WTC11 (cell line): ENCODE measurements around the gene CYBA. TPM values are rescaled to one million over a fixed set of nuclear protein-coding genes. Genes with fewer than 3 reads are reported as not detected.

ENCODE experiments used
- ATAC-seq: fragments of 200-7000 bp; cut with Tn5 transposase; 2 replicates; pipeline ENCODE4 v1.10.0; 2021; ENCODE audit warnings: mild to moderate bottlenecking, moderate library complexity
- CTCF ChIA-PET: fragments of 300-600 bp; sonication (Branson Sonifier 250); formaldehyde crosslinking; loops from one replicate; lab custom pipeline; 2021; ENCODE audit warnings: antibody characterized with exemption; lab: Charles Lee
- POLR2A ChIA-PET: fragments of 350-600 bp; sonication (Branson Sonifier 250); formaldehyde crosslinking; loops from one replicate; lab custom pipeline; 2021; ENCODE audit warnings: antibody characterized with exemption; lab: Charles Lee
- DNase-seq: peaks from one replicate; pipeline ENCODE4 v3.0.0; 2021; ENCODE audit warnings: low spot score
- H3K27ac Mint-ChIP-seq: 2 replicates; pipeline ENCODE4 v1.8.0; 2021; ENCODE audit warnings: mixed read lengths
- H3K27me3 Mint-ChIP-seq: 2 replicates; pipeline ENCODE4 v1.8.0; 2021; ENCODE audit warnings: low read depth, mild to moderate bottlenecking, moderate library complexity, mixed read lengths
- H3K36me3 Mint-ChIP-seq: 2 replicates; pipeline ENCODE4 v1.8.0; 2021; ENCODE audit warnings: mixed read lengths
- H3K4me1 Mint-ChIP-seq: 2 replicates; pipeline ENCODE4 v1.8.0; 2022; ENCODE audit warnings: mixed read lengths
- H3K4me3 Mint-ChIP-seq: 2 replicates; pipeline ENCODE4 v1.8.0; 2021; ENCODE audit warnings: mild to moderate bottlenecking, moderate library complexity, mixed read lengths
- H3K9me3 Mint-ChIP-seq: 2 replicates; pipeline ENCODE4 v1.8.0; 2021; ENCODE audit warnings: mixed read lengths
- CBFB ChIP-seq: sonication (generic); formaldehyde crosslinking; IDR thresholded peaks from 2 replicates; pipeline ENCODE4 v1.8.1; 2022; ENCODE audit warnings: mild to moderate bottlenecking, low read depth, missing genetic modification reagents
- CREM ChIP-seq: sonication (generic); formaldehyde crosslinking; IDR thresholded peaks from 2 replicates; pipeline ENCODE4 v1.8.1; 2022; ENCODE audit warnings: mild to moderate bottlenecking, missing genetic modification reagents, moderate library complexity
- EMX1 ChIP-seq: fragments of 250-450 bp; sonication (Bioruptor Pico); IDR thresholded peaks from 2 replicates; pipeline ENCODE4 v1.8.0; 2021; ENCODE audit warnings: mild to moderate bottlenecking
- JUN ChIP-seq: sonication (generic); formaldehyde crosslinking; IDR thresholded peaks from 2 replicates; pipeline ENCODE4 v1.8.0; 2023; ENCODE audit warnings: mild to moderate bottlenecking, missing genetic modification reagents
- MXD4 ChIP-seq: fragments of 250-450 bp; sonication (Bioruptor Pico); IDR thresholded peaks from 2 replicates; pipeline ENCODE4 v1.8.0; 2021; ENCODE audit warnings: mild to moderate bottlenecking, moderate library complexity, borderline replicate concordance
- MYBL2 ChIP-seq: sonication (generic); formaldehyde crosslinking; IDR thresholded peaks from 2 replicates; pipeline ENCODE4 v1.8.1; 2023; ENCODE audit warnings: mild to moderate bottlenecking, moderate library complexity, missing genetic modification reagents
- NFATC4 ChIP-seq: fragments of 250-450 bp; sonication (Bioruptor Pico); IDR thresholded peaks from 2 replicates; pipeline ENCODE4 v1.9.0; 2021; ENCODE audit warnings: mild to moderate bottlenecking
- NFE2L1 ChIP-seq: sonication (generic); formaldehyde crosslinking; IDR thresholded peaks from 2 replicates; pipeline ENCODE4 v1.8.1; 2023; ENCODE audit warnings: missing genetic modification reagents
- NR3C1 ChIP-seq: sonication (generic); formaldehyde crosslinking; conservative IDR thresholded peaks from 2 replicates; pipeline ENCODE4 v1.8.1; 2023; ENCODE audit warnings: low read depth, mild to moderate bottlenecking, missing genetic modification reagents
- SMAD3 ChIP-seq: sonication (generic); formaldehyde crosslinking; IDR thresholded peaks from 2 replicates; pipeline ENCODE4 v1.8.0; 2022; ENCODE audit warnings: missing genetic modification reagents, mild to moderate bottlenecking, borderline replicate concordance
- SMAD4 ChIP-seq: sonication (generic); formaldehyde crosslinking; IDR thresholded peaks from 2 replicates; pipeline ENCODE4 v1.8.0; 2022; ENCODE audit warnings: mild to moderate bottlenecking, missing genetic modification reagents
- TP53 ChIP-seq: sonication (generic); formaldehyde crosslinking; IDR thresholded peaks from 2 replicates; pipeline ENCODE4 v1.8.1; 2023; ENCODE audit warnings: mild to moderate bottlenecking, missing genetic modification reagents
- ZBTB21 ChIP-seq: sonication (generic); formaldehyde crosslinking; IDR thresholded peaks from 2 replicates; pipeline ENCODE4 v1.8.1; 2023; ENCODE audit warnings: mild to moderate bottlenecking, missing genetic modification reagents, borderline replicate concordance
- ZNF219 ChIP-seq: sonication (generic); formaldehyde crosslinking; IDR thresholded peaks from 2 replicates; pipeline ENCODE4 v1.8.0; 2023; ENCODE audit warnings: missing genetic modification reagents, mild to moderate bottlenecking, borderline replicate concordance
- ZNF232 ChIP-seq: sonication (generic); formaldehyde crosslinking; IDR thresholded peaks from 2 replicates; pipeline ENCODE4 v1.8.0; 2022; ENCODE audit warnings: mild to moderate bottlenecking, missing genetic modification reagents
- total RNA-seq: library from RNA; stranded (reverse); gene quantifications from 3 replicates; pipeline ENCODE4 v1.2.3, GENCODE V29; 2021
- TF ChIP-seq, protein P1 (sequence below): sonication (generic); formaldehyde crosslinking; IDR thresholded peaks from 2 replicates; pipeline ENCODE4 v1.8.1; 2023; ENCODE audit warnings: mild to moderate bottlenecking, missing genetic modification reagents, borderline replicate concordance
- TF ChIP-seq, protein P2 (sequence below): sonication (generic); formaldehyde crosslinking; IDR thresholded peaks from 2 replicates; pipeline ENCODE4 v1.8.1; 2023; ENCODE audit warnings: mild to moderate bottlenecking, missing genetic modification reagents, moderate library complexity
- TF ChIP-seq, protein P3 (sequence below): sonication (generic); formaldehyde crosslinking; IDR thresholded peaks from 2 replicates; pipeline ENCODE4 v1.8.1; 2022; ENCODE audit warnings: mild to moderate bottlenecking, missing genetic modification reagents, moderate library complexity, borderline replicate concordance
- TF ChIP-seq, protein P4 (sequence below): sonication (generic); formaldehyde crosslinking; conservative IDR thresholded peaks from 2 replicates; pipeline ENCODE4 v1.8.1; 2023; ENCODE audit warnings: mild to moderate bottlenecking, low read depth, missing genetic modification reagents, moderate library complexity

Gene CYBA
- total RNA-seq, 1 experiment from 2014 or later: 169 TPM

DNA sequence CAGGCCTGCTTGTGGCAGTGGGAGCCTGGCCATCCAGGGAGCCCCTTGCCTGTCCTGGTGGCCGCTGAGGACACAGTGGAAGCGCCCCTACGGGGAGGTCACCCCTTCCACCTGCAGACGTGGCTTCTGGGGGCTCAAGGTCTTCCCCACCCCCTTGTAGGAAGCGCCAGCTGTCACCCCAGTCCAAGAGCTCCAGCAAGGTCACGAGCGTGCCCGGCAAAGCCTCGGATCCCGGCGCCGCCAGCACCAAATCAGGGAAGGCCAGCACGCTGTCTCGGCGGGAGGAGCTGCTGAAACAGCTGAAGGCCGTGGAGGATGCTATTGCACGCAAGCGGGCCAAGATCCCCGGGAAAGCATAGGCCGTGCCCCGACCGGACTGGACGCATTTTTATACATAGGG is 19.9 kb downstream of the CYBA start:
- ChIA-PET CTCF (interaction anchor here (0.7 to 3.7 kb wide), 6 partner anchors 13 to 952 kb away, joined by 3 to 29 read pairs (median 5); no protein-coding TSS in a partner anchor), POLR2A (no interaction called here)
- Mint-ChIP-seq H3K4me1 (peaks cover 11% of the 10 kb centered on the region), H3K9me3 (no peaks in the 10 kb centered on the region), H3K36me3 (peaks cover 29% of the 10 kb centered on the region), H3K4me3 (no peak overlapping the region), H3K27me3 (peaks cover 7% of the 10 kb centered on the region), H3K27ac (no peak overlapping the region; the same call in 1 of the 2 replicates)
- TF ChIP-seq, protein P1, sequence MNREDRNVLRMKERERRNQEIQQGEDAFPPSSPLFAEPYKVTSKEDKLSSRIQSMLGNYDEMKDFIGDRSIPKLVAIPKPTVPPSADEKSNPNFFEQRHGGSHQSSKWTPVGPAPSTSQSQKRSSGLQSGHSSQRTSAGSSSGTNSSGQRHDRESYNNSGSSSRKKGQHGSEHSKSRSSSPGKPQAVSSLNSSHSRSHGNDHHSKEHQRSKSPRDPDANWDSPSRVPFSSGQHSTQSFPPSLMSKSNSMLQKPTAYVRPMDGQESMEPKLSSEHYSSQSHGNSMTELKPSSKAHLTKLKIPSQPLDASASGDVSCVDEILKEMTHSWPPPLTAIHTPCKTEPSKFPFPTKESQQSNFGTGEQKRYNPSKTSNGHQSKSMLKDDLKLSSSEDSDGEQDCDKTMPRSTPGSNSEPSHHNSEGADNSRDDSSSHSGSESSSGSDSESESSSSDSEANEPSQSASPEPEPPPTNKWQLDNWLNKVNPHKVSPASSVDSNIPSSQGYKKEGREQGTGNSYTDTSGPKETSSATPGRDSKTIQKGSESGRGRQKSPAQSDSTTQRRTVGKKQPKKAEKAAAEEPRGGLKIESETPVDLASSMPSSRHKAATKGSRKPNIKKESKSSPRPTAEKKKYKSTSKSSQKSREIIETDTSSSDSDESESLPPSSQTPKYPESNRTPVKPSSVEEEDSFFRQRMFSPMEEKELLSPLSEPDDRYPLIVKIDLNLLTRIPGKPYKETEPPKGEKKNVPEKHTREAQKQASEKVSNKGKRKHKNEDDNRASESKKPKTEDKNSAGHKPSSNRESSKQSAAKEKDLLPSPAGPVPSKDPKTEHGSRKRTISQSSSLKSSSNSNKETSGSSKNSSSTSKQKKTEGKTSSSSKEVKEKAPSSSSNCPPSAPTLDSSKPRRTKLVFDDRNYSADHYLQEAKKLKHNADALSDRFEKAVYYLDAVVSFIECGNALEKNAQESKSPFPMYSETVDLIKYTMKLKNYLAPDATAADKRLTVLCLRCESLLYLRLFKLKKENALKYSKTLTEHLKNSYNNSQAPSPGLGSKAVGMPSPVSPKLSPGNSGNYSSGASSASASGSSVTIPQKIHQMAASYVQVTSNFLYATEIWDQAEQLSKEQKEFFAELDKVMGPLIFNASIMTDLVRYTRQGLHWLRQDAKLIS (CRISPR knock-in tag): no peak
- no peak for TF ChIP-seq ZNF219 (CRISPR knock-in tag)
- TF ChIP-seq, protein P2, sequence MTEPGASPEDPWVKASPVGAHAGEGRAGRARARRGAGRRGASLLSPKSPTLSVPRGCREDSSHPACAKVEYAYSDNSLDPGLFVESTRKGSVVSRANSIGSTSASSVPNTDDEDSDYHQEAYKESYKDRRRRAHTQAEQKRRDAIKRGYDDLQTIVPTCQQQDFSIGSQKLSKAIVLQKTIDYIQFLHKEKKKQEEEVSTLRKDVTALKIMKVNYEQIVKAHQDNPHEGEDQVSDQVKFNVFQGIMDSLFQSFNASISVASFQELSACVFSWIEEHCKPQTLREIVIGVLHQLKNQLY (CRISPR knock-in tag): no peak
- no peak for TF ChIP-seq ZBTB21 (CRISPR knock-in tag)
- no peak for TF ChIP-seq TP53 (CRISPR knock-in tag)
- TF ChIP-seq SMAD4 (CRISPR knock-in tag): no peak
- TF ChIP-seq NR3C1 (CRISPR knock-in tag): no peak
- no peak for TF ChIP-seq ZNF232 (CRISPR knock-in tag)
- TF ChIP-seq MYBL2 (CRISPR knock-in tag): no peak
- no peak for TF ChIP-seq MXD4 (CRISPR knock-in tag)
- TF ChIP-seq, protein P3, sequence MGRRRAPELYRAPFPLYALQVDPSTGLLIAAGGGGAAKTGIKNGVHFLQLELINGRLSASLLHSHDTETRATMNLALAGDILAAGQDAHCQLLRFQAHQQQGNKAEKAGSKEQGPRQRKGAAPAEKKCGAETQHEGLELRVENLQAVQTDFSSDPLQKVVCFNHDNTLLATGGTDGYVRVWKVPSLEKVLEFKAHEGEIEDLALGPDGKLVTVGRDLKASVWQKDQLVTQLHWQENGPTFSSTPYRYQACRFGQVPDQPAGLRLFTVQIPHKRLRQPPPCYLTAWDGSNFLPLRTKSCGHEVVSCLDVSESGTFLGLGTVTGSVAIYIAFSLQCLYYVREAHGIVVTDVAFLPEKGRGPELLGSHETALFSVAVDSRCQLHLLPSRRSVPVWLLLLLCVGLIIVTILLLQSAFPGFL (CRISPR knock-in tag): no peak
- TF ChIP-seq, protein P4, sequence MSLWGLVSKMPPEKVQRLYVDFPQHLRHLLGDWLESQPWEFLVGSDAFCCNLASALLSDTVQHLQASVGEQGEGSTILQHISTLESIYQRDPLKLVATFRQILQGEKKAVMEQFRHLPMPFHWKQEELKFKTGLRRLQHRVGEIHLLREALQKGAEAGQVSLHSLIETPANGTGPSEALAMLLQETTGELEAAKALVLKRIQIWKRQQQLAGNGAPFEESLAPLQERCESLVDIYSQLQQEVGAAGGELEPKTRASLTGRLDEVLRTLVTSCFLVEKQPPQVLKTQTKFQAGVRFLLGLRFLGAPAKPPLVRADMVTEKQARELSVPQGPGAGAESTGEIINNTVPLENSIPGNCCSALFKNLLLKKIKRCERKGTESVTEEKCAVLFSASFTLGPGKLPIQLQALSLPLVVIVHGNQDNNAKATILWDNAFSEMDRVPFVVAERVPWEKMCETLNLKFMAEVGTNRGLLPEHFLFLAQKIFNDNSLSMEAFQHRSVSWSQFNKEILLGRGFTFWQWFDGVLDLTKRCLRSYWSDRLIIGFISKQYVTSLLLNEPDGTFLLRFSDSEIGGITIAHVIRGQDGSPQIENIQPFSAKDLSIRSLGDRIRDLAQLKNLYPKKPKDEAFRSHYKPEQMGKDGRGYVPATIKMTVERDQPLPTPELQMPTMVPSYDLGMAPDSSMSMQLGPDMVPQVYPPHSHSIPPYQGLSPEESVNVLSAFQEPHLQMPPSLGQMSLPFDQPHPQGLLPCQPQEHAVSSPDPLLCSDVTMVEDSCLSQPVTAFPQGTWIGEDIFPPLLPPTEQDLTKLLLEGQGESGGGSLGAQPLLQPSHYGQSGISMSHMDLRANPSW: no peak
- TF ChIP-seq NFE2L1 (CRISPR knock-in tag): no peak
- TF ChIP-seq CREM (CRISPR knock-in tag): no peak
- TF ChIP-seq EMX1 (CRISPR knock-in tag): no peak
- no peak for TF ChIP-seq CBFB (CRISPR knock-in tag)
- TF ChIP-seq JUN (CRISPR knock-in tag): no peak
- no peak for TF ChIP-seq NFATC4 (CRISPR knock-in tag)
- TF ChIP-seq SMAD3: no peak
- DNase-seq: no peak
- ATAC-seq: no peak
